Natural killer cell treated with Interleukin-12 subunit alpha and Interleukin-12 subunit beta and Interleukin-15 and Interleukin-18, amount 100 ng/mL, for 72 hours (primary cell): ENCODE results near the gene PKP1. TPM values are rescaled to one million over a fixed set of nuclear protein-coding genes. Genes with fewer than 3 reads are reported as not detected.
A peak's percentile ranks its signal among the peaks of the same experiment; 100 is the strongest.

ENCODE experiments used
- ATAC-seq, 2 donors: fragments of 150-1000 bp; cut with Tn5 transposase in 1 of 2; sonication (Bioruptor Pico), chemical (Tn5 transposase) in 1 of 2; 2 replicates each; pipeline ENCODE4 v1.10.0; 2021
- DNase-seq: peaks from one replicate; pipeline ENCODE4 v3.0.0; 2022; ENCODE audit warnings: low spot score
- H3K27ac Mint-ChIP-seq, 2 donors: 1 replicate in 1 of 2; 2 replicates in 1 of 2; pipeline ENCODE4 v1.8.0; 2022; ENCODE audit warnings: mixed read lengths in 2 of 2, mild to moderate bottlenecking in 1 of 2, moderate library complexity in 1 of 2
- H3K27me3 Mint-ChIP-seq, 2 donors: 1 replicate in 1 of 2; 2 replicates in 1 of 2; pipeline ENCODE4 v1.8.0; 2022; ENCODE audit warnings: mixed read lengths in 2 of 2
- H3K36me3 Mint-ChIP-seq: one replicate; pipeline ENCODE4 v1.8.0; 2022; ENCODE audit warnings: mixed read lengths
- H3K4me1 Mint-ChIP-seq, 2 donors: 1 replicate in 1 of 2; 2 replicates in 1 of 2; pipeline ENCODE4 v1.8.0; 2022; ENCODE audit warnings: low read depth in 2 of 2, mixed read lengths in 2 of 2, mild to moderate bottlenecking in 1 of 2
- H3K4me3 Mint-ChIP-seq: one replicate; pipeline ENCODE4 v1.8.0; 2022; ENCODE audit warnings: mixed read lengths
- H3K9me3 Mint-ChIP-seq: 2 replicates; pipeline ENCODE4 v1.8.0; 2022; ENCODE audit warnings: mixed read lengths
- total RNA-seq, 2 donors: library from RNA; stranded (reverse); gene quantifications; one replicate each; pipeline ENCODE4 v1.2.3, GENCODE V29; 2022

Gene PKP1
- total RNA-seq, 2 donors from 2014 or later: not detected

- H3K36me3 Mint-ChIP-seq: no peaks in the 10 kb centered on the region
- no peak overlapping the region for H3K4me3 Mint-ChIP-seq
- H3K27ac Mint-ChIP-seq: no peak overlapping the region
- ATAC-seq (no peak), DNase-seq (no peak)
- no peaks in the 10 kb centered on the region for H3K9me3 Mint-ChIP-seq
- peaks cover 14 to 24% of the 10 kb centered on the region in 2 donors for H3K27me3 Mint-ChIP-seq
- H3K4me1 Mint-ChIP-seq: peaks cover 0 to 2% of the 10 kb centered on the region in 2 donors
Measured at GRCh38 chr1:201312298-201312697, 29.0 kb downstream of the PKP1 start.

GRCh38 chr1:201313086-201313485 is 29.8 kb downstream of the PKP1 start:
- Mint-ChIP-seq H3K27ac (no peak overlapping the region), H3K4me3 (no peak overlapping the region), H3K27me3 (peaks cover 14 to 24% of the 10 kb centered on the region in 2 donors), H3K9me3 (no peaks in the 10 kb centered on the region), H3K36me3 (no peaks in the 10 kb centered on the region), H3K4me1 (peaks cover 0 to 2% of the 10 kb centered on the region in 2 donors)
- ATAC-seq: no peak
- no peak for DNase-seq

GRCh38 chr1:201316556-201316955 is 33.2 kb downstream of the PKP1 start:
- H3K27me3 Mint-ChIP-seq: peaks cover 4 to 17% of the 10 kb centered on the region in 2 donors
- no peak overlapping the region for H3K27ac Mint-ChIP-seq
- H3K4me1 Mint-ChIP-seq: no peaks in the 10 kb centered on the region
- no peaks in the 10 kb centered on the region for H3K36me3 Mint-ChIP-seq
- no peak for ATAC-seq
- H3K4me3 Mint-ChIP-seq: no peak overlapping the region
- DNase-seq: no peak
- no peaks in the 10 kb centered on the region for H3K9me3 Mint-ChIP-seq

GRCh38 chr1:201317551-201317950 is 34.2 kb downstream of the PKP1 start:
- no peak for ATAC-seq
- Mint-ChIP-seq H3K4me3 (no peak overlapping the region), H3K27ac (no peak overlapping the region)

GRCh38 chr1:201318504-201319340 is 35.4 kb downstream of the PKP1 start:
- Mint-ChIP-seq H3K27me3 (peaks cover 4 to 15% of the 10 kb centered on the region in 2 donors), H3K4me3 (no peak overlapping the region), H3K9me3 (no peaks in the 10 kb centered on the region), H3K27ac (no peak overlapping the region), H3K4me1 (no peaks in the 10 kb centered on the region), H3K36me3 (no peaks in the 10 kb centered on the region)
- DNase-seq (no peak), ATAC-seq (no peak)

More at GRCh38 chr1:201317551-201317950, 34.2 kb downstream of the PKP1 start:
- no peak for DNase-seq
- no peaks in the 10 kb centered on the region for H3K36me3 Mint-ChIP-seq
- H3K27me3 Mint-ChIP-seq: peaks cover 4 to 17% of the 10 kb centered on the region in 2 donors
- H3K4me1 Mint-ChIP-seq: no peaks in the 10 kb centered on the region
- H3K9me3 Mint-ChIP-seq: no peaks in the 10 kb centered on the region

GRCh38 chr1:201319631-201320030 is 36.3 kb downstream of the PKP1 start:
- Mint-ChIP-seq H3K4me3 (no peak overlapping the region), H3K36me3 (no peaks in the 10 kb centered on the region), H3K9me3 (no peaks in the 10 kb centered on the region), H3K27me3 (peaks cover 4 to 9% of the 10 kb centered on the region in 2 donors), H3K27ac (no peak overlapping the region), H3K4me1 (no peaks in the 10 kb centered on the region)
- no peak for ATAC-seq
- DNase-seq: peak; percentile 15

GRCh38 chr1:201320168-201320788 is 37.0 kb downstream of the PKP1 start:
- Mint-ChIP-seq H3K36me3 (no peaks in the 10 kb centered on the region), H3K9me3 (no peaks in the 10 kb centered on the region), H3K4me3 (no peak overlapping the region), H3K27ac (no peak overlapping the region), H3K27me3 (peaks cover 4 to 9% of the 10 kb centered on the region in 2 donors), H3K4me1 (no peaks in the 10 kb centered on the region)
- peak; percentile 49 for DNase-seq
- ATAC-seq: no peak

- ATAC-seq (no peak), DNase-seq (no peak)
- H3K4me3 Mint-ChIP-seq: no peak overlapping the region
- H3K4me1 Mint-ChIP-seq: no peaks in the 10 kb centered on the region
- H3K27me3 Mint-ChIP-seq: peaks cover 0 to 9% of the 10 kb centered on the region in 2 donors
- H3K27ac Mint-ChIP-seq: no peak overlapping the region
- no peaks in the 10 kb centered on the region for H3K9me3 Mint-ChIP-seq
- no peaks in the 10 kb centered on the region for H3K36me3 Mint-ChIP-seq
Measured at GRCh38 chr1:201321826-201322390, 38.6 kb downstream of the PKP1 start.

GRCh38 chr1:201322653-201323510 is 39.6 kb downstream of the PKP1 start:
- Mint-ChIP-seq H3K4me3 (no peak overlapping the region), H3K9me3 (no peaks in the 10 kb centered on the region), H3K27ac (no peak overlapping the region), H3K27me3 (peaks cover 0 to 10% of the 10 kb centered on the region in 2 donors), H3K36me3 (no peaks in the 10 kb centered on the region), H3K4me1 (no peaks in the 10 kb centered on the region)
- DNase-seq (no peak), ATAC-seq (no peak)

- Mint-ChIP-seq H3K4me1 (no peaks in the 10 kb centered on the region), H3K27ac (no peak overlapping the region), H3K36me3 (no peaks in the 10 kb centered on the region), H3K9me3 (no peaks in the 10 kb centered on the region), H3K27me3 (peaks cover 0 to 10% of the 10 kb centered on the region in 2 donors), H3K4me3 (no peak overlapping the region)
- ATAC-seq (no peak), DNase-seq (no peak)
Measured at GRCh38 chr1:201324306-201324705, 41.0 kb downstream of the PKP1 start.

- H3K27me3 Mint-ChIP-seq: peaks cover 0 to 10% of the 10 kb centered on the region in 2 donors
- H3K4me1 Mint-ChIP-seq: no peaks in the 10 kb centered on the region
- no peak for DNase-seq
- ATAC-seq: no peak
- no peaks in the 10 kb centered on the region for H3K9me3 Mint-ChIP-seq
- H3K27ac Mint-ChIP-seq: no peak overlapping the region
- H3K4me3 Mint-ChIP-seq: no peak overlapping the region
- no peaks in the 10 kb centered on the region for H3K36me3 Mint-ChIP-seq
Measured at GRCh38 chr1:201324821-201325677, 41.7 kb downstream of the PKP1 start.

- Mint-ChIP-seq H3K4me3 (no peak overlapping the region), H3K9me3 (no peaks in the 10 kb centered on the region), H3K27ac (no peak overlapping the region), H3K36me3 (no peaks in the 10 kb centered on the region), H3K4me1 (no peaks in the 10 kb centered on the region), H3K27me3 (peaks cover 0 to 10% of the 10 kb centered on the region in 2 donors)
- ATAC-seq: no peak
- no peak for DNase-seq
Measured at GRCh38 chr1:201325678-201326060, 42.4 kb downstream of the PKP1 start.

GRCh38 chr1:201326710-201327109 is 43.4 kb downstream of the PKP1 start:
- peaks cover 0 to 10% of the 10 kb centered on the region in 2 donors for H3K27me3 Mint-ChIP-seq
- no peak overlapping the region for H3K27ac Mint-ChIP-seq
- H3K9me3 Mint-ChIP-seq: no peaks in the 10 kb centered on the region
- H3K36me3 Mint-ChIP-seq: no peaks in the 10 kb centered on the region
- ATAC-seq: no peak
- no peak for DNase-seq
- no peak overlapping the region for H3K4me3 Mint-ChIP-seq
- H3K4me1 Mint-ChIP-seq: no peaks in the 10 kb centered on the region
